Peyer's patch (tissue), 4 donors: ENCODE results near the gene SMYD3.

ENCODE experiments used
- CTCF ChIP-seq, 6 experiments: fragments of 450-650 bp in 4 of 6; fragments of 200-600 bp in 2 of 6; sonication (generic) in 1 of 6; IDR thresholded peaks; one replicate each; pipeline ENCODE4 v1.5.1; 2017 to 2019; ENCODE audit warnings: antibody characterized with exemption in 6 of 6, mild to moderate bottlenecking in 3 of 6, moderate library complexity in 1 of 6
- POLR2A ChIP-seq, 2 donors: fragments of 450-650 bp; IDR thresholded peaks; one replicate each; pipeline ENCODE4 v1.5.1; 2017; ENCODE audit warnings: antibody characterized with exemption in 2 of 2, mild to moderate bottlenecking in 2 of 2, moderate library complexity in 2 of 2

GRCh38 chr1:246335151-246335550, 171.9 kb downstream of the SMYD3 start:
- TF ChIP-seq POLR2A (IDR thresholded peaks at IDR 0.05) (no peak), CTCF (IDR thresholded peaks at IDR 0.05) (no peak)
